Measurements from ENCODE around the gene KDM1A.

KDM1A gene

DNA sequence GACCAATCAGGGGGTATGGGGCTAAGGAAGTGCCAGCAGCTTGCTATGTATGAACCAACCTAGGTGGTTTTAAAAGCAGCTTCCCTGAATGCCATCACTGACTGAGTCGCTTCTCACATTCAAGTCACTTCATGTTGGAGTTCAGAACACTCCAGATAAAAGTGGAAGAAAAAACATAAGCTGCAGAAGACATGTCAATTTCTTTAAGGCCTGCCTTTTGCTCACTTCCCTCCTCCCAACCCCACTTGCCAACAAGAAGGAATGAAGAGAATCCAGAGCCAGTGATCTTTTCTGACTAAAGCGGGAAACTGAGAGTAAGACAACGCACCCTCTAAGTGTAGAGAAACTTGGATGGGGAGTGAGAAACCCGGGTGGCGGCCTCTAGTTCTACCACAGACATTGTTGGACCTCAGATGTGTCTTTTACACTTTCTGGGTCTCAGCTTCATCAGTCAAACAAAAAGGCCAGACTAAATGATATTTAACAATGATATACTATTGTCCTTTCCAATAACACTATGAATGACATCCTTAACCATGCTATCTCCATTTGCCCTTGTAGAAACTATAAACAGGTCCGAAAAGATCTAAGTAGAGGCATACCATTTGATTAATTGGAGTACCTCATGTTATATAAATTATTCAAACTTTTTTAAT, 95.3 kb downstream of the KDM1A start:
- no peak for DNase-seq

GRCh38 chr1:23116216-23116836, 97.1 kb downstream of the KDM1A start:
- DNase-seq, result no peak

- DNase-seq, result no peak
Observed at GRCh38 chr1:23116921-23117699, 97.8 kb downstream of the KDM1A start.

DNA sequence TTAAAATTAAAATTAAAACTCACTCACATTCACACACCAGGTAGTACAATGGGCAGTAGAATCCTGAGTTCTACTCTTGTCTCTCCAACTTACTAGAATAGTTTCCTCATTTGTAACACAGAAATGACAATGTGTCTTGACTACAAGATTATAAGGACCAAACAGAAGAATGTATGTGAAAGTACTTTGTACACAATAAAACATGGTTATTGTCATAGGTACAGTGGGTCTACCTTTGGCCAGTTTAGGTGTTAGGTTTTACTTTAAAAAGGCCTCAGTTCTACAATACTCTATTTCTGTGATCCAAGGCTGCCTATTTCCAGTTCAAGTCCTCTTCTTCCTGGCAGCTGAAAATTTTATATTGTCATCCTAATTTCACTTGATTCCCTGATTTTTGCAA, 99.1 kb downstream of the KDM1A start:
- DNase-seq, result no peak

- DNase-seq, result no peak
Observed at GRCh38 chr1:23118957-23119792, 99.9 kb downstream of the KDM1A start.

DNA sequence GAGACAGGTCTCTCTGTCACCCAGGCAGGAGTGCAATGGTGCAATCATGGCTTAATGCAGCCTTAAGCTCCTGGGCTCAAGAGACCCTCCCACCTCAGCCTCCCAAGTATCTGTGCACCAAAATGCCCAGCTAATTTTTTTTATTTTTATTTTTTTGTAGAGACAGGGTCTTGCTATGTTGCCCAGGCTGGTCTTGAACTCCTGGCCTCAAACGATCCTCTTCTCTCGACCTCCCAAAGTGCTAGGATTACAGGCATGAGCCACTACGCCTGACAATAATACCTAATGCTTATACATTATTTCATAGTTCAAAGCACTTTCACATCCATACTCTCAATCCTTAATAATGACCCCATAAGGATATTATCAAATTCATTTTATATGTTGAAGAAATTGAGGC, 101.1 kb downstream of the KDM1A start:
- no peak for DNase-seq

DNA sequence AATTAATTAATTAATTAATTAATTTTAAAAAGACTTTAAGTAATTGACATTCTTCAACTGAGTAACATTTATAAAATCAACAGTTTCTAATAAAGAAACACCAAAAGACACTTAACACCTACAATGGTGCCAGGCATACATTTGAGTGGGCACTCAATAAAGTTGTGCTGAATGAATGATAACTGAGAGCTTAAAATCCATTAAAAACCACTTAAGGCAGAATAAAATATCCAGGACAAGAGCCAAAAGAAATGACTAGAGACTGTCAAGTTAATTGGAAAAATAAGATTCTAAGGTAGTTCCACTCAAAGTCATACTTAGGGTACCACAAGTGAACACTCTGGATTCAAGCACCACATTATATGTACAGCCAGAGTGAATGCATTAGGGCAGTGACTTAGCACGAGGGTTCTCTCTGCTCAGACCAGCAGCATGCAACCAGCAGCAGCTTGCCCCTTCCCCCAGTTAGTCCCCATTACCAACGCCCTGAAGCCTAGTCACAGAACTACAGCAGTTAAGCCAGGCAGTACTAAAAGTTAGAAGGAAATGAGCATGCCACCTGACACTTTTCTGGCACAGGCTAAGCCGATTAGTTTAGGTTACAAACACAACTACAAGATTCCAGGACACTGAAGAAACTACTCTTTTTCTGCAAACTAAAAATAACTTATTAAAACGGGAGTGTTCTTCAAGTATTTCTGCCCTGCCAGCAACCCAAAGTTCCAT, 102.9 kb downstream of the KDM1A start:
- DNase-seq, result no peak

GRCh38 chr1:23122796-23123195, 103.5 kb downstream of the KDM1A start:
- DNase-seq, result no peak

- no peak for DNase-seq
Observed at GRCh38 chr1:23123528-23123927, 104.3 kb downstream of the KDM1A start.

GRCh38 chr1:23124259-23125026, 105.2 kb downstream of the KDM1A start:
- no peak for DNase-seq

DNA sequence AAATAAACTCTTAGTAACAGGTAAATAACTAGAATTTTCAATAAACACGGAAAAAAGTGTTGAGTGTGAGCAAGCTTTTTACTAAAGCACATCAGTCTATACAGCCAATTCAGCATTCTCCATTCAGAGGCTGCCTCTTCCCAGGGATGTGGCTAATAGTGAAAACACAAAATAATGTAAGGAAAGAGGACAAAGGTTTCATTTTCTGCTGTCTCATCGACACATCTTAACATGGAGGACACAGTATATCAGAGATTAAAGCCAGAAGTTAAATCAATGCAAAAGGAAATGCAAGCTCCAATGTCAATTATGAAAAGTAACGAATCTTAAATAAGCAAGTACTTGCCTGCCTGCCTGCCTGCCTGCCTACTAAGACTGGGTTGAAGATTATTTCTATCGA, 106.2 kb downstream of the KDM1A start:
- DNase-seq, result no peak

DNA sequence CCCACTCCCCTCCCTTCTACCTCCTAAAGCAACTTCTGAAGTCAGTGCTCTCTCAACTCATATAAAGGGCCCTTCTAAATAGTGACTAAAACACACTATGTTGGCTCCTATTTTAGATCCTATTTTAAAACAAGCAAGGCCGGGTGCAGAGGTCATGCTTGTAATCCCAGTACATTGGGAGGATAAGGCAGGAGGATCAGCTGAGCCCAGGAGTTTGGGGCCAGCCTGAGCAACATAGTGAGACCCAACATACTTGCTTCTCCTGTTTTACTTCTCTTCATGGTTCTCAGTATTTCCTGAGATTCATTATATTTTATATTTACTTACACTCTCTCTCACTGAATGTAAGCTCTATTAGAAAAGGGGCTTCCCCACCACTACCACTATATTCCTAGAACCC, 106.9 kb downstream of the KDM1A start:
- no peak for DNase-seq

- DNase-seq, result no peak
Observed at GRCh38 chr1:23126801-23127200, 107.5 kb downstream of the KDM1A start.

DNA sequence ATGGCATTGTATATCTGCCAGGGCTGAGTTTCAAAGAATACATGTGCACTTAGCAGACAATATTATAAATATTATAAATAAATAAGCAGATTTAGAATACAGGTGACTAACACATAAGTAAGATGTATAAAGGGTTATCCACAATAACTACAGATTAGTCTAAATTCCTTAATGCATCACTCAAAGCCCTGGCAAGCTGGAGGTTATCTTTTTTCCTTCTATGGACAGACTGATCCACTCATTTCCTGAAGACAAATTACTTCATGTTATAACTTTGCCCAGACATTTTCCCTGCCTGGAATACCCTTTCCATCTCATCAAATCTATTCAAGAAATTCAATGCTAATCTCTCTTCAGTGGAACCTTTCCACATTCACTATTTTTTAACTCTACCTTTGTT, 110.6 kb downstream of the KDM1A start:
- DNase-seq, result no peak

GRCh38 chr1:23132033-23132432, 112.8 kb downstream of the KDM1A start:
- no peak for DNase-seq

All from NCI-H1105 treated with DMSO at 0.1 percent for 48 hours (cell line).